A673 (cell line): ENCODE results near the gene CDC6.

Experiments
- EZH2 ChIP-seq: fragments of 200-600 bp; sonication (generic); IDR thresholded peaks from 2 replicates; pipeline ENCODE4 v1.6.1; 2017; ENCODE audit warnings: borderline replicate concordance, low read depth, mild to moderate bottlenecking, mixed read lengths, antibody characterized with exemption, low read length; ENCODE audit not compliant: poor library complexity, severe bottlenecking
- TF ChIP-seq, protein P1 (sequence below): fragments of 300-800, 200-600 bp; sonication (generic); conservative IDR thresholded peaks from 2 replicates; pipeline ENCODE4 v1.5.1; 2017; ENCODE audit warnings: low read depth, mild to moderate bottlenecking, antibody characterized with exemption, low read length, moderate library complexity, mixed read lengths

DNA sequence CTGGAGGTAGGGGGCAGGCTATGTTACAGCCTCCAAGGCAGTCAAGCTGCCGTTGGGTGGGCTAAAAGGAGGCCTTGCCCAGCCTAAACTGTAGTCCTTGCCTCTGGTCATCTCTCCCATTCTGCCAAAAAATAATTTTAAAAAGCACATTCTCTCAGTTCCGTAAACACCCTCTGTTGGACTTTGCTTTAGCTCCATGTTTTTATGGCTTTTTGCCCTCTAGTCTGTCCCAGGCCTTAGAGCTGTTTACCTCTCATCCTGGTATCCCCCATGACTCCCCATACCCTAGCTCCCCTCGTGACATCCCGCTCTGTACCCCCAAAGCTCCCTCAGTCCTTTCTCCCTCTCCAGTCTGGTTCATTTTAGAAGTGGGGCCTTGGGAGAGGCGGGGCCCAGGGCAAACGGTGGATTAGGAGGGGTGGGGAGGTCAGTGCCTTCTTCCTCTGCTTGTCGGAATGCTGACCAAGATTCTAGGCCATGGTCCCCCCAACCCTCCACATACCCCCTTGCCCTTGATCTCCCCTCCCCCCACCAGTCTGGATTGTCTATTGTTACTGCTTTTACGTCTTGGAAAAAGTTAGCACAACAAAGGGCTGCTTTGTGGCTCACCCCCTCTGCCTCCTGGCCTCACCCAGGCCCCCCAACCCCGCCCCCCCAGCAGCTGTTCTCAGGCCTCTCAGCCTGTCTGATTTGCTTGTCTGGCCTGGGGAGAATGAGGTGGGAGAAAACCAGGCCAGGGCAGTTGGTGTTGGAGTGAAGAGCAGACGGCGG is 58.5 kb downstream of the CDC6 start:
- TF ChIP-seq, protein P1, sequence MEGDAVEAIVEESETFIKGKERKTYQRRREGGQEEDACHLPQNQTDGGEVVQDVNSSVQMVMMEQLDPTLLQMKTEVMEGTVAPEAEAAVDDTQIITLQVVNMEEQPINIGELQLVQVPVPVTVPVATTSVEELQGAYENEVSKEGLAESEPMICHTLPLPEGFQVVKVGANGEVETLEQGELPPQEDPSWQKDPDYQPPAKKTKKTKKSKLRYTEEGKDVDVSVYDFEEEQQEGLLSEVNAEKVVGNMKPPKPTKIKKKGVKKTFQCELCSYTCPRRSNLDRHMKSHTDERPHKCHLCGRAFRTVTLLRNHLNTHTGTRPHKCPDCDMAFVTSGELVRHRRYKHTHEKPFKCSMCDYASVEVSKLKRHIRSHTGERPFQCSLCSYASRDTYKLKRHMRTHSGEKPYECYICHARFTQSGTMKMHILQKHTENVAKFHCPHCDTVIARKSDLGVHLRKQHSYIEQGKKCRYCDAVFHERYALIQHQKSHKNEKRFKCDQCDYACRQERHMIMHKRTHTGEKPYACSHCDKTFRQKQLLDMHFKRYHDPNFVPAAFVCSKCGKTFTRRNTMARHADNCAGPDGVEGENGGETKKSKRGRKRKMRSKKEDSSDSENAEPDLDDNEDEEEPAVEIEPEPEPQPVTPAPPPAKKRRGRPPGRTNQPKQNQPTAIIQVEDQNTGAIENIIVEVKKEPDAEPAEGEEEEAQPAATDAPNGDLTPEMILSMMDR, result no peak
- TF ChIP-seq EZH2, result no peak
